D721Med (cell line): ENCODE data around the gene CNNM3.
"Not testable (repeated sequence)": the region's sequence is repeated elsewhere in the genome, so short reads cannot be mapped to it uniquely, and the experiment has no call there.

Experiments
- DNase-seq: peaks from one replicate; pipeline ENCODE4 v3.0.0; 2011; ENCODE audit warnings: low spot score; ENCODE audit not compliant: insufficient read length
- FAIRE-seq: peaks from 2 replicates; lab custom pipeline; 2011; peaks lifted over from hg19 to GRCh38; lab: Jason Lieb, UNC
- CTCF ChIP-seq: IDR thresholded peaks from 2 replicates; pipeline ENCODE4 v1.5.1; 2012; ENCODE audit warnings: mild to moderate bottlenecking, control low read depth; ENCODE audit not compliant: insufficient read depth; ENCODE audit errors: missing control alignments

Gene CNNM3

DNA sequence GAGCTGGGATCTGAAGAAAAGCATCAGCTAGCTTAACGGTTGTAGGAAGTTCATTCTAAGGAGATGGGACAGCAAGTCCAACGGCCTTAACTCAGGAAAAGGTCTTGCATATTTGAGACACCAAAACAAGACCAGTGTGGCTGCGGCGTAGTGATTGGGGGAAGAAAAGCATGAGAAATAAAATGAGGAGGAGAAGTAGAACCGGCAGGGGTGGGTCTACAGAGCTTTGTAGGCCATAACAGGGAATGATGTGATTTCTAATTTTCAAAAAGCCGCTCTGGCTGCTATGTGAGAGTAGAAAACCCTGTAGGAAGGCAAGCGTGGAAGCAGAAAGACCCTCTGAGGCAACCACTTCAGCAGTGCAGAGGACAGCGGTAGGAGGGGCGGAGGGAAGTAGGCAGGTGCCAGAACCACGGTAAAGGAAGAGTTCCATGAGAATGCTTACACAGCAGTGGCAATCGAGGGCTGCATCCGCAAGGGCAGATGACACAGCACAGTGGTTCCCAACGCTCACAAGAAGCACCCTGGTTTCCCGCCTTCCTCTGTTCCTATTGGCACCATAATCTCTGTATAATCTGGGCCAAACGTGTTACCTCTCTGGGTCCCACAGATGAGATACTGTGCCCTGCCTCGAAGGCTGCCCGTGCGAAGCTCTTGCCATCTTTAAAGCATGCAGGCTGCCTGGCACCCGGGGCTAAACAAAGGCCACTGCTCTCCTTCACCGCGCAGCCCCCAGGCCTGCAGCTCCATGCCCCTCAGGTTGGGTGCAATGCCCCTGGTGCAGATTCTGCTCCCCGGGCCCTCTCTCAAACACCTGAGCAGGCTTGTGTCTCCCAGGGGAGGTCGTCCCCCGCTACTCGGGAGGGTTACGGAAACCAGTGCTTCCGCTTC lies 41.0 kb downstream of the CNNM3 start:
- no peak for FAIRE-seq
- no peak for TF ChIP-seq CTCF
- DNase-seq: no peak

DNA sequence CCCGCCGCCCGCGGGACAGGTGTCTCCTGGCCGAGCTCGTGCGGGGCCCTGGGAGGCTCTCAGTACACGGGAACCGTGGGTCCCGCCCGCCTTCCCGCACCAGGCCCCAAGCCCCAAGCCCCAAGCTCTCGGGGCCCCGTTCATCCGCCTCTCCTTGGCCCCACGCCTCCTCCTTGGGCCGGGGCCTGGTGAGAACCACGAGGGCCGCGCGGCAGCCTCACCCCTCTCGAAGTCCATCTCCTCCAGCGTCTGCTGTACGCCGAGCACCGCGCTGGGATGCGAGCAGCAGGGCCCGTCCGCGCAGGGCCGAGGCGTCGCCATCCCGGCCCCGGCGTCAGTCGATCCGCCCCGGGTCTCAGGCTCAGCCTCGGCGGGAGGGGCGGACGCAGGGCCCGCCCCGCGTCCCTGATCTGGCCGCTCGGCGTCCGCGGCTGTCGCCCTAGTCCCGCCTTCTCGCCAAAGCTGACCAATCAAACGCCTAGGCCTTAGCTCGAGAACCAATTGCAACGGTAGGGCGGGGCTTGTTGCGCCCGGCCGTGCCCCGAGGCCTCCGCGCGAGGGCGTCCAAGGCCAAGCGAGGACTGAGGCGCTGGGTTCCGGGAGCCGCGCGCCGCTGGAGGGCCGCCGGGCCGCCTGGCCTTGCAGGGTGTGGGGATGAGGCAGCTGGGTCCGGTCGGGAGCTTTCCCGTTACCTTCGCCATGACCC lies 41.8 kb downstream of the CNNM3 start, which contains the start of gene ANKRD39:
ANKRD39 (minus strand) TSS at position 350 of the 706 bp plus-strand sequence; CDS start at position 321, 29 bp downstream.
- FAIRE-seq: no peak
- TF ChIP-seq CTCF: peak; percentile 80
- peak; percentile 97 for DNase-seq

- DNase-seq: no peak
Observed at GRCh38 chr2:96859099-96859649, 43.1 kb downstream of the CNNM3 start.

DNA sequence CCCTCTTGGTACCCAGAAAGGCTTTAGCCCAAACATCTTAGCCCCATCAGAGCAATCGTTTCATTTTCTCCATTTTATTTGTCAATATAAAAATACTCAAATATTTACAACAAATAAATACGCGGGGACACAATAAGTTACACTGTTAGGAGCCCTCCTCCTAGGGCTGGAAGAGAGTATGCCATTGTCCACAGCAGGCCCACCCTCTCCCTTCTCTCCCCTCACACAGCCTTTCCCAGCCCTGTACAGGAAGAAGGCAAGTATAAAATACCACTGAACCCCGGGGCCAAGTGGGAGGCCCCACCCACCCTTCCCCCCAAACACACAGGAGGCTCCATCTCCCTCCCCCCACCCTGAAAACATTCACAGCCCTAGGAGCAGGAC lies 43.6 kb downstream of the CNNM3 start:
- DNase-seq: no peak
- FAIRE-seq: no peak
- no peak for TF ChIP-seq CTCF

More at GRCh38 chr2:96859099-96859649, 43.1 kb downstream of the CNNM3 start:
- TF ChIP-seq CTCF: no peak
- no peak for FAIRE-seq

GRCh38 chr2:96860065-96861029 lies 44.3 kb downstream of the CNNM3 start:
- TF ChIP-seq CTCF: no peak
- no peak for FAIRE-seq
- DNase-seq: no peak

- FAIRE-seq: no peak
- TF ChIP-seq CTCF: no peak
- DNase-seq: no peak
Observed at GRCh38 chr2:96861074-96861473, 45.0 kb downstream of the CNNM3 start.

DNA sequence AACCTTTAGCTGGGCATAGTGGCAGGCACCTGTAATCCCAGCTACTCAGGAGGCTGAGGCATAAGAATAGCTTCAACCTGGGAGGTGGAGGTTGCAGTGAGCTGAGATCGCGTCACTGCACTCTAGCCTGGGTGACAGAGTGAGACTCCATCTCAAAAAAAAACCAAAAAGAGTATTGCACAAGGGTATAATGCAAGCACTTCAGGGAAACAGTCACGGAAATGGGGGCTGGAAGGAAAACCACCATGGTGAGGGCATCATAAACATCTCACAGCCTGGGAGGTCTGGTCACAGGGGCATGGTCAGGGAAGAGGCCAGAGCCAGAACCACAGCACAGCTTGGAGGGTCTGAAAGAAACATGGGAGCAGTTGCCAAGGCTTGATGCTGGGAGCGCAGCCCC lies 47.0 kb downstream of the CNNM3 start:
- DNase-seq, FAIRE-seq: not testable (repeated sequence)
